Sigmoid colon (tissue), 3 donors: ENCODE measurements around the gene GALNT12.

Experiments
- POLR2A ChIP-seq, 2 donors: fragments of 450-650 bp; IDR thresholded peaks; one replicate each; pipeline ENCODE4 v1.6.1; 2016; ENCODE audit warnings: antibody characterized with exemption in 2 of 2, mild to moderate bottlenecking in 2 of 2, moderate library complexity in 2 of 2
- TF ChIP-seq, protein P1 (sequence below), 4 experiments: fragments of 450-650 bp in 3 of 4; fragments of 200-600 bp in 1 of 4; IDR thresholded peaks; one replicate each; pipeline ENCODE4 v1.5.1; 2016 to 2019; ENCODE audit warnings: antibody characterized with exemption in 4 of 4, mild to moderate bottlenecking in 3 of 4, moderate library complexity in 2 of 4

DNA sequence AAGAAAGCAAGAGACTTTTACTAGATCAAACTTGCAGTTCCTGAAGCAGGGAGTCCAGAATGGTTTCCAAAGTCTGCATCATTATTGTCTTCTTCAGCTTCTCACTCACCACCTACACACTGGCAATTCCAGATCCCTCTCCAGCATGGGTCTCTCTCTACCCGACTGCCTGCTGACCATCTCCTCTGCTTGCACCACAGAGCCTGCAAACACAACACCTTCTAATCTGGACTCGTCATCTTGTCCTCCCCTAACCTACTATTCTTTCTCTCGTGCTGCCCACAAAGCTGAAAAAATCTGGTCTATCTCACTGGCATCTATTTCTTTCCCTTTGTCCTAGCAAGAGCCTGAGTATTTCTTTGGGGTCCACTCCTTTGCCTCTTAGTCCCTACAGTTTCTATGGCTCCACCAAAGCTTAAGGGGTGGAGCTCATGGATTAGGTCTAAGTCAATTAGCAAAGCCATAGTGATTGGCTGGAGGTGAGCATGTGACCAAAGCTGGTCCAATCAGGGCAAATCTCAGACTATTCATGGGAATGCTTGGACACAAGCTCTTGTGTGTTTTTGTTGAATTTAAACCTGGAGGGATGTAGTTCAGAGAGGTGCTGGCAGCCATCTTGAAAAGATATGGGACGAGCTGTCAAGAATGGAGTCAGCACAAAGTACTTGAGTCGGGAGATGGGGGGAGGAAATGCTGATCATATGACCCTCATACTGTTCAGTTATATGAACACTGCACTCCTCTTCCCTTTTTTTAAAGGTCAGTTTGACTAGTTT is 63.5 kb downstream of the GALNT12 start:
- TF ChIP-seq, protein P1, sequence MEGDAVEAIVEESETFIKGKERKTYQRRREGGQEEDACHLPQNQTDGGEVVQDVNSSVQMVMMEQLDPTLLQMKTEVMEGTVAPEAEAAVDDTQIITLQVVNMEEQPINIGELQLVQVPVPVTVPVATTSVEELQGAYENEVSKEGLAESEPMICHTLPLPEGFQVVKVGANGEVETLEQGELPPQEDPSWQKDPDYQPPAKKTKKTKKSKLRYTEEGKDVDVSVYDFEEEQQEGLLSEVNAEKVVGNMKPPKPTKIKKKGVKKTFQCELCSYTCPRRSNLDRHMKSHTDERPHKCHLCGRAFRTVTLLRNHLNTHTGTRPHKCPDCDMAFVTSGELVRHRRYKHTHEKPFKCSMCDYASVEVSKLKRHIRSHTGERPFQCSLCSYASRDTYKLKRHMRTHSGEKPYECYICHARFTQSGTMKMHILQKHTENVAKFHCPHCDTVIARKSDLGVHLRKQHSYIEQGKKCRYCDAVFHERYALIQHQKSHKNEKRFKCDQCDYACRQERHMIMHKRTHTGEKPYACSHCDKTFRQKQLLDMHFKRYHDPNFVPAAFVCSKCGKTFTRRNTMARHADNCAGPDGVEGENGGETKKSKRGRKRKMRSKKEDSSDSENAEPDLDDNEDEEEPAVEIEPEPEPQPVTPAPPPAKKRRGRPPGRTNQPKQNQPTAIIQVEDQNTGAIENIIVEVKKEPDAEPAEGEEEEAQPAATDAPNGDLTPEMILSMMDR (IDR thresholded peaks at IDR 0.05), result no peak
- TF ChIP-seq POLR2A (IDR thresholded peaks at IDR 0.05), result no peak
